Stomach smooth muscle (tissue), 2 donors: ENCODE measurements around the gene HOXA2.

Experiments used
- H3K27ac ChIP-seq: one replicate; pipeline ENCODE4 v1.7.0; 2013; ENCODE audit warnings: mild to moderate bottlenecking, low read length, inconsistent platforms
- H3K27me3 ChIP-seq, 2 donors: one replicate each; pipeline ENCODE4 v1.7.0; 2013; ENCODE audit warnings: low read length in 2 of 2; ENCODE audit not compliant: insufficient read depth in 2 of 2, control insufficient read depth in 1 of 2
- H3K36me3 ChIP-seq, 2 donors: one replicate each; pipeline ENCODE4 v1.7.0; 2013; ENCODE audit warnings: low read length in 2 of 2; ENCODE audit not compliant: control insufficient read depth in 2 of 2, insufficient read depth in 2 of 2
- H3K4me1 ChIP-seq: one replicate; pipeline ENCODE4 v1.7.0; 2013; ENCODE audit warnings: low read length; ENCODE audit not compliant: control insufficient read depth, insufficient read depth
- H3K4me3 ChIP-seq, 2 donors: one replicate each; pipeline ENCODE4 v1.7.0; 2013; ENCODE audit warnings: low read length in 2 of 2
- H3K9ac ChIP-seq, 2 donors: one replicate each; pipeline ENCODE4 v1.7.0; 2013; ENCODE audit warnings: low read length in 2 of 2, mild to moderate bottlenecking in 1 of 2
- H3K9me3 ChIP-seq, 2 donors: one replicate each; pipeline ENCODE4 v1.7.0; 2013; ENCODE audit warnings: low read length in 2 of 2; ENCODE audit not compliant: control insufficient read depth in 2 of 2
- donor health status: healthy.
- donor health status: Pancreatic carcinoma.

The HOXA2 gene

GRCh38 chr7:27145914-27146412, 43.5 kb upstream of the HOXA2 start:
- Histone ChIP-seq H3K27me3 (peaks cover 40 to 44% of the 10 kb centered on the region in 2 donors), H3K9ac (no peak overlapping the region), H3K36me3 (no peaks in the 10 kb centered on the region), H3K4me1 (peaks cover 30% of the 10 kb centered on the region), H3K9me3 (no peaks in the 10 kb centered on the region), H3K27ac (no peak overlapping the region), H3K4me3 (peak overlapping the region in 1 of 2 donors; percentile 94)

- H3K27ac ChIP-seq, result peak overlapping the region; percentile 31
- no peaks in the 10 kb centered on the region for H3K9me3 ChIP-seq
- H3K4me3 ChIP-seq, result peak overlapping the region in 1 of 2 donors; percentile 94
- H3K9ac ChIP-seq, result no peak overlapping the region
- peaks cover 24% of the 10 kb centered on the region for H3K4me1 ChIP-seq
- peaks cover 37 to 39% of the 10 kb centered on the region in 2 donors for H3K27me3 ChIP-seq
- H3K36me3 ChIP-seq, result no peaks in the 10 kb centered on the region
These were observed 42.9 kb upstream of the HOXA2 start for GRCh38 chr7:27145165-27145913.

GRCh38 chr7:27144781-27145164, 42.3 kb upstream of the HOXA2 start:
- peak overlapping the region in 1 of 2 donors; percentile 60 for H3K9ac ChIP-seq
- H3K4me1 ChIP-seq, result peaks cover 29% of the 10 kb centered on the region
- no peaks in the 10 kb centered on the region for H3K36me3 ChIP-seq
- H3K4me3 ChIP-seq, result peak overlapping the region; percentile 68 to 94
- H3K9me3 ChIP-seq, result no peaks in the 10 kb centered on the region
- H3K27ac ChIP-seq, result peak overlapping the region; percentile 31
- peaks cover 34 to 37% of the 10 kb centered on the region in 2 donors for H3K27me3 ChIP-seq

GRCh38 chr7:27143950-27144780, 41.7 kb upstream of the HOXA2 start:
- Histone ChIP-seq H3K9me3 (no peaks in the 10 kb centered on the region), H3K9ac (peak overlapping the region in 1 of 2 donors; percentile 60), H3K4me3 (peak overlapping the region; percentile 68 to 94), H3K4me1 (peaks cover 33% of the 10 kb centered on the region), H3K27ac (peak overlapping the region; percentile 95), H3K27me3 (peaks cover 34 to 37% of the 10 kb centered on the region in 2 donors), H3K36me3 (no peaks in the 10 kb centered on the region)

- Histone ChIP-seq H3K4me1 (peaks cover 40% of the 10 kb centered on the region), H3K9ac (peak within 1 kb of the TSS; percentile 93 to 96), H3K4me3 (peak within 1 kb of the TSS; percentile 78 to 94), H3K9me3 (no peaks in the 10 kb centered on the region), H3K36me3 (no peaks in the 10 kb centered on the region), H3K27ac (peak within 1 kb of the TSS; percentile 95), H3K27me3 (peaks cover 29 to 33% of the 10 kb centered on the region in 2 donors)
These were observed 40.8 kb upstream of the HOXA2 start, which contains the start of gene HOXA5 for GRCh38 chr7:27143023-27143949. TSS of gene HOXA5 (minus strand) at chr7:27143681. CDS start at chr7:27143607, 74 bp downstream.

GRCh38 chr7:27142580-27143022, 40.1 kb upstream of the HOXA2 start:
- Histone ChIP-seq H3K27me3 (peaks cover 25 to 31% of the 10 kb centered on the region in 2 donors), H3K9ac (peak overlapping the region; percentile 93 to 96), H3K27ac (peak overlapping the region; percentile 95), H3K9me3 (no peaks in the 10 kb centered on the region), H3K4me3 (peak overlapping the region; percentile 78 to 94), H3K36me3 (no peaks in the 10 kb centered on the region), H3K4me1 (peaks cover 40% of the 10 kb centered on the region)

GRCh38 chr7:27141923-27142579, 39.6 kb upstream of the HOXA2 start:
- H3K36me3 ChIP-seq, result no peaks in the 10 kb centered on the region
- peak overlapping the region; percentile 95 for H3K27ac ChIP-seq
- peak overlapping the region; percentile 93 to 96 for H3K9ac ChIP-seq
- H3K9me3 ChIP-seq, result no peaks in the 10 kb centered on the region
- H3K4me1 ChIP-seq, result peaks cover 38% of the 10 kb centered on the region
- H3K4me3 ChIP-seq, result peak overlapping the region; percentile 78 to 94
- H3K27me3 ChIP-seq, result peaks cover 19 to 28% of the 10 kb centered on the region in 2 donors

GRCh38 chr7:27141137-27141922, 38.8 kb upstream of the HOXA2 start:
- H3K4me3 ChIP-seq, result peak overlapping the region; percentile 78 to 94
- H3K4me1 ChIP-seq, result peaks cover 44% of the 10 kb centered on the region

More at GRCh38 chr7:27141137-27141922, 38.8 kb upstream of the HOXA2 start:
- peak overlapping the region; percentile 93 to 96 for H3K9ac ChIP-seq
- H3K27me3 ChIP-seq, result peaks cover 13 to 20% of the 10 kb centered on the region in 2 donors
- peak overlapping the region; percentile 95 for H3K27ac ChIP-seq
- H3K9me3 ChIP-seq, result no peaks in the 10 kb centered on the region
- H3K36me3 ChIP-seq, result no peaks in the 10 kb centered on the region
